NCI-H345 treated with DMSO at 0.1 percent for 48 hours (cell line): ENCODE results near the gene RBP5.

Source experiments
- DNase-seq: peaks from one replicate; lab custom pipeline; 2025; ENCODE audit not compliant: unreplicated experiment; lab: John Stamatoyannopoulos, UW

RBP5 gene

DNA sequence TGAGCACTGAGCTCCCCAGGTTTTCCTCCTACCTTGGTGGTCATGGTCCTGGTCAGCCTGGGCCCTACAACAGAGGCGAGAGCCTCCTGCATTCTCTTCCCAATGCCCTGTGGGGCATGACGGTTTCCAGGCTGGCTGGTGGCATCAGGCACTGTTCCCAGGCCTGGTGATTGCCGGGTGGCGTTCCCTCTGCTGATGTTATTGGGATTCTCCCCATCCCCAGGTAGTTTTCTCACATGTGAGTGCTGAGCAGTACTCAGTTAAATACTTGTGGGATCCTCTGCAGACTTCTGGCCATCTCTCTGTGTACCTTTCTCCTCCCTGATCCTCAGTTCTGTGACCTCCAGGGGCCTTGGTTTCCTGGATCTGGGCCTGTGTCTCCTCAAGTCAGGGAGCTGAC, 52.2 kb downstream of the RBP5 start:
- DNase-seq: no peak

DNA sequence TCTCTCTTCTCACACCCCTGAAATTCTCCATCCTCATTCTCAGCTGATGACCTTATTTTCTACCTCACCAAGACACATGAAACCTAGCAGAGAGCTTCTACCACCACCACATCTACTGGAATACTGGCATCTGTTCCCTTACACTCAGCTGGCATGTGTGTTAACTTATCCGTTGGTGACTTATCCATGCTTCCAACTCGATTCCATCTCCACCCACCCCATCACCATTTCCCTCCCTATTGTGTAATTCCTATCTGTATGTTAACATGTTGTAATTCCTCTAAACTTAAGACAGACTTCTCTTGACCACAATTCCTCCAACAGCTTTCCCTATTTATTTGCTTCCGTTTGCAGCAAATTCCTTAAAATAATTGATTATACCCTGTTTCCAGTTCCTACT, 52.8 kb downstream of the RBP5 start:
- no peak for DNase-seq

DNA sequence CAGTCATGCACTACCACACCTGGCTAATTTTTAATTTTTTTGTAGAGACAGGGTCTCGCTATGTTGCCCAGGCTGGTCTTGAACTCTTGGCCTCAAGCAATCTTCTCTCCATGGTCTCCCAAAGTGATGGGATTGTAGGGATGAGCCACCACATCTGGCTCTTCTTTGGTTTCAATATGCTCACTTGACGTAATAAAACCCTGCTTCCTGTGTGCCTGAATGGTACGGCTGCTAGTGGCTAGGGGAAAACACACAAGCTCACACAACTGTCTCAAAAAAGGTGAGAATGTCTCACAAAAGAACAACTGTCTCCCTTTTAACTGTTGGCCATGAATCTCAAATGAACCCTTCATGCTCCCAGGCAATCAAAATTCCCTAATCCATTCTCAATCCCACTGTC, 53.2 kb downstream of the RBP5 start:
- no peak for DNase-seq

- no peak for DNase-seq
These were observed 54.7 kb downstream of the RBP5 start for GRCh38 chr12:7073946-7074345.
